Gastrocnemius medialis (tissue), 4 donors: ENCODE results near the gene MBTPS1.

Source experiments
- POLR2A ChIP-seq, 2 donors: fragments of 450-650 bp; IDR thresholded peaks; one replicate each; pipeline ENCODE4 v1.6.1; 2017; ENCODE audit warnings: antibody characterized with exemption in 2 of 2, mild to moderate bottlenecking in 2 of 2, moderate library complexity in 2 of 2
- TF ChIP-seq, protein P1 (sequence below), 5 experiments: fragments of 450-650 bp in 3 of 5; fragments of 200-600 bp in 2 of 5; sonication (generic) in 2 of 5; IDR thresholded peaks in 4 of 5; conservative IDR thresholded peaks in 1 of 5; 1 replicate in 4 of 5; 2 replicates in 1 of 5; pipeline ENCODE4 v1.5.1; 2016 to 2019; ENCODE audit warnings: antibody characterized with exemption in 5 of 5, mild to moderate bottlenecking in 3 of 5, moderate library complexity in 3 of 5

DNA sequence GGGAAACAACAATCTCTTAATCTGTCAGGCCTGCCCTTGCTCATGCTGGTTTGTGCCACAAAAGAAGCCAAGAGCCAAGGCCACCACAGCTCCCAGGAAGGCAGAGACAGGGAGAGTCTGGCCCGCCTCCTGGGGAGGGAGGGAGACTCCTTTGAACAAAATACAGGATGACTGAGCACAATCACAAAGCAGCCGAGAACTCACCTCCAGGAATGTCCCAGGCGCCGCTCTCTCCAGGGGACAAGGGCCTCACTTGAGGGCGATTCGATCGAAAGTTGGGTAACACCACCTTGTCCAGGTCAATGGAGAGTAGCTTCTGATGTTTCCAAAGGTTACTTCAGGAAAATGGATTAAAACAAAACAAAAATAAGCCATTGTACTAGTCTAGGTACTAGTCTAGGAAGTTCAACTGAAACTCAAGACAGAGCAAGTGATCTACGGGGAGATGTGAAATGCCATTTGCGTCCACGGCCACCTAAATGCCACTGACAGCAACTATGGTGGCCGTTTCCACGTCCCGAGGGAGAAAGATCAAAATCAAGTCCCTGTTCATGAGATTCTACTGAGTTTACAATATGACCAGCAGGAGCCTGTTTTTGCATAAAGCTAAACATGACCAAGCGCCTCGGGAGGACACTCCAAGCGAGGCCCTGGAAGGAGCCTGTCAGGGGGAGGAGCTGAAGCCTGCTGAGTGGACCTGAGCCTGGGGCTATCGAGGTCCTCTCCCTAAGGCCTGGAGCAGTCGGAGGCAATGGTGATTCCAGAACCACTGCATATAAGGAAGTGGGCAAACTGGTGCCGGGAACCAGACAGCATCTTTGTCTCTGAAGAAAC lies 60.7 kb downstream of the MBTPS1 start:
- TF ChIP-seq, protein P1, sequence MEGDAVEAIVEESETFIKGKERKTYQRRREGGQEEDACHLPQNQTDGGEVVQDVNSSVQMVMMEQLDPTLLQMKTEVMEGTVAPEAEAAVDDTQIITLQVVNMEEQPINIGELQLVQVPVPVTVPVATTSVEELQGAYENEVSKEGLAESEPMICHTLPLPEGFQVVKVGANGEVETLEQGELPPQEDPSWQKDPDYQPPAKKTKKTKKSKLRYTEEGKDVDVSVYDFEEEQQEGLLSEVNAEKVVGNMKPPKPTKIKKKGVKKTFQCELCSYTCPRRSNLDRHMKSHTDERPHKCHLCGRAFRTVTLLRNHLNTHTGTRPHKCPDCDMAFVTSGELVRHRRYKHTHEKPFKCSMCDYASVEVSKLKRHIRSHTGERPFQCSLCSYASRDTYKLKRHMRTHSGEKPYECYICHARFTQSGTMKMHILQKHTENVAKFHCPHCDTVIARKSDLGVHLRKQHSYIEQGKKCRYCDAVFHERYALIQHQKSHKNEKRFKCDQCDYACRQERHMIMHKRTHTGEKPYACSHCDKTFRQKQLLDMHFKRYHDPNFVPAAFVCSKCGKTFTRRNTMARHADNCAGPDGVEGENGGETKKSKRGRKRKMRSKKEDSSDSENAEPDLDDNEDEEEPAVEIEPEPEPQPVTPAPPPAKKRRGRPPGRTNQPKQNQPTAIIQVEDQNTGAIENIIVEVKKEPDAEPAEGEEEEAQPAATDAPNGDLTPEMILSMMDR (IDR thresholded peaks at IDR 0.05 in 4 of 5, conservative IDR thresholded peaks at IDR 0.05 in 1 of 5) = no peak
- TF ChIP-seq POLR2A (IDR thresholded peaks at IDR 0.05) = no peak
